ENCODE data around the gene N4BP2L2. TPM values are rescaled to one million over a fixed set of nuclear protein-coding genes. Genes with fewer than 3 reads are reported as not detected.
A peak's percentile ranks its signal among the peaks of the same experiment; 100 is the strongest.

Gene N4BP2L2
- total and polyA plus RNA-seq, 2 of the 13 experiments (the other 11 are each of a cell fraction or from before 2014, with no cell fraction given): 58.9 to 81.2 TPM

GRCh38 chr13:32454886-32455593 lies 83.6 kb downstream of the N4BP2L2 start (continued):
- TF ChIP-seq ZNF552 (CRISPR knock-in tag; IDR thresholded peaks at IDR 0.05; ENCODE audit: borderline replicate concordance) (0 out of 2 replicates have a peak, but pooled peaks have one; percentile 80), ZNF547 (CRISPR knock-in tag; IDR thresholded peaks at IDR 0.05) (no peak), ZGPAT (CRISPR knock-in tag; IDR thresholded peaks at IDR 0.05) (0 out of 2 replicates have a peak, but pooled peaks have one; percentile 14), ZNF343 (CRISPR knock-in tag; IDR thresholded peaks at IDR 0.05) (no peak), MAFK (conservative IDR thresholded peaks at IDR 0.05 in 1 of 2, IDR thresholded peaks at IDR 0.05 in 1 of 2; ENCODE audit: low read length in 2 of 2) (no peak), JDP2 (CRISPR knock-in tag; IDR thresholded peaks at IDR 0.05; ENCODE audit: borderline replicate concordance) (no peak), ELF3 (CRISPR knock-in tag; IDR thresholded peaks at IDR 0.05) (no peak), ZSCAN22 (CRISPR knock-in tag; IDR thresholded peaks at IDR 0.05) (no peak), SNAI1 (CRISPR knock-in tag; IDR thresholded peaks at IDR 0.05; ENCODE audit: borderline replicate concordance) (no peak), ZBED4 (CRISPR knock-in tag; IDR thresholded peaks at IDR 0.05; ENCODE audit: borderline replicate concordance) (no peak), ZNF460 (CRISPR knock-in tag; IDR thresholded peaks at IDR 0.05; ENCODE audit: borderline replicate concordance) (no peak), RELA (CRISPR knock-in tag; IDR thresholded peaks at IDR 0.05) (no peak), GATA4 (IDR thresholded peaks at IDR 0.05; ENCODE audit: borderline replicate concordance, low read depth) (no peak), MXD1 (CRISPR knock-in tag; IDR thresholded peaks at IDR 0.05) (no peak), ZNF296 (CRISPR knock-in tag; conservative IDR thresholded peaks at IDR 0.05) (no peak), AGO1 (IDR thresholded peaks at IDR 0.05; ENCODE audit: low read depth, low read length, poor library complexity, severe bottlenecking) (peak; percentile 30), ZNF205 (CRISPR knock-in tag; IDR thresholded peaks at IDR 0.05) (no peak; the same call in 1 of the 2 replicates), IKZF5 (CRISPR knock-in tag; IDR thresholded peaks at IDR 0.05) (no peak), HNRNPL (IDR thresholded peaks at IDR 0.05; ENCODE audit: low read depth, low read length) (peak; percentile 77; the same call in 1 of the 2 replicates), SETDB1 (CRISPR knock-in tag; IDR thresholded peaks at IDR 0.05; ENCODE audit: borderline replicate concordance) (no peak), ZNF607 (CRISPR knock-in tag; IDR thresholded peaks at IDR 0.05; ENCODE audit: borderline replicate concordance) (0 out of 2 replicates have a peak, but pooled peaks have one; percentile 47), ZBTB42 (CRISPR knock-in tag; IDR thresholded peaks at IDR 0.05) (no peak; the same call in 1 of the 2 replicates), ZNF619 (CRISPR knock-in tag; IDR thresholded peaks at IDR 0.05) (no peak), ZNF761 (CRISPR knock-in tag; conservative IDR thresholded peaks at IDR 0.05) (no peak)
